GM21737 (cell line): ENCODE data around the gene RASA2.
"Not testable (repeated sequence)": the region's sequence is repeated elsewhere in the genome, so short reads cannot be mapped to it uniquely, and the experiment has no call there.

Source experiments
- ATAC-seq: cut with Tn5 transposase; IDR thresholded peaks from one replicate; pipeline ENCODE4 v1.9.1; 2021; ENCODE audit warnings: mild to moderate bottlenecking, moderate library complexity; ENCODE audit not compliant: unreplicated experiment

RASA2 gene

DNA sequence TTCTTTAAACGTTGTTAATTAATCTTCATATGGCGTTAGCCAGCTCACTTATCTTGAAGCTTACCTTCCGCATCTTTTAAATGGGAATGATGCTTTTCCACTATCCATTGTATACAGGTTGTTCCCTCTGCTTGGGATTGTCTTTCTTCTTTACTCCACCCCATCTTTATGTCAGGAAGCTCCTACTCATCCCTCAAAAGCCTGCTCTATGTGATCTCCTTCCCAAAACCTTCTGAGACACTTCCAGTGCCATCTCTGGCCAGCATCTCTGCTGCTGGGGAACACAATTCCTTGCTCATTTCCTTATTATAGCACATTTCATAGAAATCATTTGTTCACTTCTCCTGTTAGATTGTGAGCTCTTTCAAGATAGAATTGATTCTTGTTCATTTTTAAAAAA lies 4.3 kb downstream of the RASA2 start:
- ATAC-seq = no peak

DNA sequence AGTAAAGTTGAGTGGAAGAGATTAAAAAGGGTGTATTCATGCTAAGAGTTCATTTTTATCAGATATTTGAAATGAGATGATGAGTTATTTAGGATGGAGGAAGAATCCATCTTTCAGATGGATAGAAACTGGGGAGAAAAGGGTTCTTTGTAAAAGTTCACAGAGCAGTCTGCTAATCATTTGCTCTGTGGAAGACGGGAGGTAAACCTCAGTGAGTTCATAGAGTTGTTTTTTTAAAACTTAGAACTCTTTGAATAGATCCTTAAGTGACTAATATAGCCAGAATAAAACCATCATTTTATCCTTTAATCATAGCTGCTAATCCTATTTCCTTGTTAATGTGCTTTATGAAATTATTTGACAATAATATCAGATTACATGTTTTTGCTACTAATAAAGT lies 5.1 kb downstream of the RASA2 start:
- no peak for ATAC-seq

DNA sequence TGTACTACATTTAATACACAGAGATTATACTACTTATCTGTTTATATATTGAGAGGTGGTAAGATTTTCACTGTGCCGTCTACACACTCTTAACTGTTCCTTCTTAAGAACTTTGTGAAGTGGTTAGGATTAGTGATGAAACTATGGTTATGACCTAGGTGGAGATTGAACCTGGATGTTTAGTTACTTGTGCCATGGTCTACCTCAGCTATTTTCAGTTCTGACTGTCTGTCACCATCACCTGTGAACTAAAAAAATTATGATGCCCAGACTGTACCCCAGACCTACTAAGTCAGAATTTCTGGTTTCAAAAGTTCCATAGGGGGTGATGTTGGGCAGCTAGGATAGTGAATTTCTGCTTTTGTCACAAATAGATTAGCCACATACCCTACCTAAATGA lies 6.4 kb downstream of the RASA2 start:
- no peak for ATAC-seq

DNA sequence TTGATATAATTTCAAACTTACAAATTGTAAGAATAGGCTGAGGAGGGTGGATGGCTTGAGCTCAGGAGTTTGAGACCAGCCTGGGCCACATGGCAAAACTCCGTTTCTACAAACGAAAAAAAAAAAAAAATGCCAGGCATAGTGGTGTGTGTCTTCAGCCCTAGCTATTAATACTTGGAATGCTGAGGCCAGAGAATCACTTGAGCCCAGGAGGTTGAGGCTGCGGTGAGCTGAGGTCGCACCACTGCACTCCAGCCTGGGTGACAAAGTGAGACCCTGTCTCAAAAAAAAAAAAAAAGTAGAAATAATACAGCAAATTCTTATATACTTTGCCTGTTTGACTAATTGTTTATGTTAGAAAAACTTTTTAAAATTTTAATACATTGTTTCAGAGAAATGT lies 10.8 kb downstream of the RASA2 start:
- not testable (repeated sequence) for ATAC-seq

DNA sequence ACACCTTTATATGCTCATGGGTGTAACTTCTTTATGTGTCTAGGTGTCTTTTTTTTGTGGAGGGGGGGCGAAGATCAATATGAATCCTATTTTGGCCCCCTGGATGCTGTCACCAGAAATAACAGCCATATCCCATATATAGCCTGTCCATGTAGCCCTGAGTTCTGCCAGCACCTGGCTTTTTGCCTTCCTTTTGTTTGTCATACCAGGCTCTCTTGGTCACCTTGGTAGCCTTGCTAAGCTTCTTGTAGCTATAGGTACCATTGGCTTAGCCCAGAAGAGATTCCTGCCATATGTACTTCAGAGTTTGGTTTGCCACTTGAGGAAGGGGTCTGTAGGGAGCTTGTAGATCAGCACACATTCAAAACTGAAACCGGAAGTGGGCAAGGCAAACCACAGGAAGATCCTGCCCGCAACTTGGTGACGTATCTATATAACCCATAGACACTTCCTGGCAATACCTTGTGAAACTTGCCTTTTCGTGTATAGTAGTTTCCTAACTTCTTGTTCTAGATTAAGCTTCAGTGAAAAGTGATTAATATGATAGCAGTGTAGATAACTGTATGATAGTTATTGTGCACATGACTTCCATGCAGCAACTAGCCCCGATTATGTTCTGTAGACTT lies 11.9 kb downstream of the RASA2 start:
- peak; percentile 94 for ATAC-seq

DNA sequence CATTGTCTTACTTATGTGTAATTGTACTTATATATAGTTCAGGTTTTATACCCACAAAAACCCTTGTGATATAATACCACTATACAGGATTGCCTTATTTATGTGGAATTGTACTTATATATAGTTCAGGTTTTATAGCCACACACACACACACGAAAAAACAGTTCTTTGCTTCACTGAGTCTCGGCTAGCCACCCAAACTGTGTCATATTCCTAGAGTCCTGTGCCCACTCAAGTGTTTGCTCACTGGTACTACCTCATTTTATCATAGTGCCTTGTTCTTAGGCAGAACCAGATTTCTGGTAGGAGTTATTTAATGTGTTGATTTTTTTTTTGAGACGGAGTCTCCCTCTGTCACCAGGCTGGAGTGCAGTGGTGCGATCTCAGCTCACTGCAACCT lies 12.5 kb downstream of the RASA2 start:
- ATAC-seq = no peak

DNA sequence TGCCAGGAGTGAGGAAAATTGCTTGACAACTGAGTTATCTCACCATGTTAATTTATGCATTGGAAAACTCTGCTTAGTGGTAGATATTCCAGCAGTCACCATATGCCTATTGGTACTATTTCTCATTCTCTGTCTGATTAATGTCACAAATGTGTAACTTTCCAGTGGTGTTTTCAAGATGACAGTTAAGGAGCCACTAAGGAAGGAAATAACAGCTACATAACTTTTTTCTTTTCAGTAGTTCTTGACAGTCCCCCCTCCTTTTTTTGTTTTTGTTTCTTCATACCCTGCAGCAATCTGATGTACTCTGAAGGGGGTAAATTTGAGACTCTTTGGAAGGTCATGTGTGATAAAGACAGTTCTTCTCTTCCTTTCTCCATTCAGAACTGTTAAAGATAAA lies 13.1 kb downstream of the RASA2 start:
- ATAC-seq = no peak

DNA sequence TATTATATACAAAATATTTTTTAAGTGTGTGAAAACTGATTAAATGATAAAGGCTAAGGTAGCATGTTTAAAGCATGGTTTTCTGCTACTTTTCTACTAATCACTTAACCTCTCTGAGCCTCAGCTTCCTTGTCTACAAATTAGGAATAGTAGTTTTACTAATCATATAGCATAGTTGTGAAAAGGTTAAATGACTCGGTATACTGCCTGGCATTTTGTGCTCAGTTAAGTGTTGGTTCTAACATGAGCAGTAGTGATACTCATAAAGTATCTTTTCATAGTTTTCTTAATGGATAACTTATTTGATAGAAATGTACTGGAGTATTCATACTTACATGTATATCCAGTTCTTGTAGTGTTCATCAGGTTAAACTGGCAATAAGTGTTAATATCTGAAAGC lies 13.6 kb downstream of the RASA2 start:
- ATAC-seq = no peak

DNA sequence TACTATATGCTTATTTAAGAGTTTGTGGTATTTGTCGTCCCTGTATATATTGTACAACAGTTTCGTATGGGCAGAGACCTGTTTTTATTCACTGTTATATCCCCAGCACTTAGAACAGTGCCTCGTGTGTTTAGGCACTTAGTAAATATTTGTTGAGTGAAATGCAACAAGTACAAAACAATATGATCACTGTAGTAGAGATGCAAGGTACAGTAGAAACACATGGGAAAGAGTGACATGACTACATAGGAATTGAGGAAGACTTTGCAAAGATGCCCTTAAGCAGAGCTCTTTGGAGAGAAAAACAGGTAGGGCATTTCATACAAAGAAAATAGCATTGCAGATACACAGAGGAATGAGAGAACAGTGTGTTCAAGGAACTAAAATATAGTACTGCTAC lies 18.3 kb downstream of the RASA2 start:
- no peak for ATAC-seq

DNA sequence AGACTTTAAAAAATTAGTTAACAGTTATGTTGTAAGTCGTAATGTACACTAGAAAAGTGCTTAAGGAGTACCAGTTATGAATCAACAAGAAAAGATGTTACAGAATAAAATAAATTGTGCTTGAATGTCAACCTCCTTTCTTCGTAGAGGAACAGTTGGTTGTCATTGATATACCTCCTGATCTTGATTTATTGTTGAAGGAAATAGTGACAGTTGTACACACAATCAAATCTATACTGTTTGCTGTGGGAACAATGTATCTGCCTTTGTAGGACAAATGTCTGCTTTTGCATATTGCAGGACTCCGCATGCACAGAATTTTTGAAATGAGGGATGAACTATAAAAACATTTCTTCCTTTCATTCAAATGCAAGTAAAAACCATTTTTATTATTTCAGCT lies 19.2 kb downstream of the RASA2 start:
- ATAC-seq = no peak

DNA sequence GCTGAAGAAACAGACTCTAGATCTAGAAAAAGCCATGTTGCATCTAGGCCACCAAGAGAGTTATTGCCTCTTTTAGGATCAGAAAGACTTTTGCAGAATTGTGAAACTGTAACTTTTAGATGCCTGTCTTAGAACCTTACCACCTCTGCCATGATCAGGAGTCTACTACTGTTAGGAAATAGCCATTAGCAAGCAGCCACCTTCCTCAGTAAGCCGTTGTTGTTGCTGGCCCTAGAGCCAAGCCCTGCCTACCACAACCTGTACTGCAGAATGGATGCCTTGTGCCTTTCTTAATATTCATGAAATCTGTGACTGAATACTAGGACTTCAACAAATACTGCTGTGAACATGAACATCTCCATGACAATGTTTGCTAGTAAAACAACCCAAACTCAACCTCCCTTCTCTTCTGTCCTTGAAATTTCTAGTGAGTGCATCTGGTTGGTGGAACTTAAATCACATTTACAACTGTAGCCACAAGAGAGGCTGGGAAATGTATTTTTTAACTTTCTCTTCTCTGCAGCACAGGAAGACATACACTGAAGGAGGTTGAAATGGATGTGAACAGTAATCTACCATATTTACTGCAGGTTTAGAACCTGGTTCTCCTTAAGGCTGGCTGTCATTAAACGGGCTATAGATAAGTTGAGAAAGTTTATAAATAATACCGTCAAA lies 20.7 kb downstream of the RASA2 start:
- no peak for ATAC-seq

DNA sequence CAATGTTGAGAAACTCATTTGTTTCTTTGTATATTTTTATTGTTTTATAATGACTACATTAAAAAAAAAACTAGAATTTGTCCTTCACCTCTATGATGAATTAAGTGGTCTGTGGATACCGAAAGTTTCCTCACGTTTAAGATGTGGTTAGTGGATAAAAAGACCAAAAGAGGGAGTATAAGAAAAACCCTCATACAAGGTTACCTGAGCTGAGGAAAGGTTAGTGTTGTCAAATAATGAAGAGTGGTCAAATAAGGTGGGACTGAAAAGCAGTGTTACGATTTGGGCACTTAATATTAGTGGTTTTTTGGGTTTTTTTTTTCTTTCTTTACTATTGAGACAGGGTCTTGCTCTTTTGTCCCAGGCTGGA lies 21.2 kb downstream of the RASA2 start:
- ATAC-seq = no peak

DNA sequence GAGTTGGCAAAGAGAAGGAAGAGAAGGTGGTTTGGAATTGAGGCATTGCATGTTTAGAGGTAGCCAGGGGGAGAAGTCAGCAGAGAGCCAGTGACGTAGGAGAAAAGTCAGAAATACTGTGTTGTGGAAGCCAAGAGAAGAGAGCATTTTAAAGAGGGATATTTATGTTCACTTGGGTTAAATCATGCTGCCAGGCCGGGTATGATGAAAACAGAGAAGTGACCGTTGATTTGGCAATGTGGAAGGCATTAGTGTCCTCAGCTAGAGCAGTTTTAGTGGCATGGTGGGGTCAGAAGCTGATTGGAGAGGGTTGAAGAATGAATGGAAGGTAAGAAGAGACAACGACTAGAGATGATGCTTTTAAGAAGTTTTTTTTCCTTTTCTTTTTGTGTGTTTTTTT lies 24.5 kb downstream of the RASA2 start:
- no peak for ATAC-seq

DNA sequence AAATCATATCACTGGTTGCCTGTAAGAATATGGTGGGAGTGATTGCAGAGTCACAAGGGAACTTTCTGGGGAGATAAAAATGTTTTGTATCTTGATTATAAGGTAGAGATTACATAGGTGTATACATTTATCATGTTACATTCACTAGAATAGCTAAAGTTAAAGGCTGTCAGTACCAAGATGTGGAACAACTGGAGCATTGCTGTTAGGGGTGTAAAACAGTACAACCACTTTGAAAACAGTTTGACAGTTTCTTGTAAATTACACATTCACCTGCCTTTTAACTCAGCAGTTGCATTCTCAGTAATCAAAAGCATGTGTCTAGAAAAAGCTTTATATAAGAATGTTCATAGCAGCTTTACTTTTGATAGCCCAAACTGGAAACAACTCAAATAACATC lies 27.6 kb downstream of the RASA2 start:
- ATAC-seq = no peak

DNA sequence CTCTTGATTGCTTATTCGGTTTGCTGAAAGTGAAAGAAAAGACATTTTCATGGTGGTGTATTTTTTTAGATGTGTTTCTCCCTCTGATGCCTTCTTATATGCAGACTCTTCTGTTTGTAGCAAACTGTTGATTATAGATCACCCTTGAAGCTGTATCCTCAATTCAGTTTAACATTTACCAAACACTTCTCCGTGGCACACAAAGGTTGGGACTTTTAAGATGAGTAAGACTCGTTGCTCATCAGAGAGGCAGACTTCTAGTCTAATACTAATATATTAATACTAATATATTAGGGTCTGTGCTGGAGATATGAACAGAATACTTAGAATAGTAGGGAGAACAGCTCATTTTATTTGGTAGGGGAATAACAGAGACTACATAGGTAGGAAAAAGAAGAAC lies 32.8 kb downstream of the RASA2 start:
- ATAC-seq = no peak

DNA sequence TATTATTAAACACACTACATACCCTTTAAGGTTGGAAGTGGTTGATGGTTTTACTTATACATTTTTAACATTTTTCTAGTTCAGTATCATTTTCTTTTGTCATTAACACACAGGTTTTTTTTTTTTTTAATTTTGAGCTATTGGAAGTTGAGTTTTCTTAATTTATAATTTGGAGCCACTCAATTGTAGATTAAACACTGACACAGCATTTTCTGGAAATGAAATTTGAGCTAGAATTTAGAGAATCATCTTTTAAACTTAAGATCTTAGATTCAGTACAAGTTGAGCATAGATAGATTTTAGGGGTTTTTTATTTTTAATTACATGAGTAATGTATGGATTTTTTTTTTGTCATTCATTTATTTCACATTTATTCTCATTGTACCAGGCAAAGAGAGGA lies 35.0 kb downstream of the RASA2 start:
- no peak for ATAC-seq

DNA sequence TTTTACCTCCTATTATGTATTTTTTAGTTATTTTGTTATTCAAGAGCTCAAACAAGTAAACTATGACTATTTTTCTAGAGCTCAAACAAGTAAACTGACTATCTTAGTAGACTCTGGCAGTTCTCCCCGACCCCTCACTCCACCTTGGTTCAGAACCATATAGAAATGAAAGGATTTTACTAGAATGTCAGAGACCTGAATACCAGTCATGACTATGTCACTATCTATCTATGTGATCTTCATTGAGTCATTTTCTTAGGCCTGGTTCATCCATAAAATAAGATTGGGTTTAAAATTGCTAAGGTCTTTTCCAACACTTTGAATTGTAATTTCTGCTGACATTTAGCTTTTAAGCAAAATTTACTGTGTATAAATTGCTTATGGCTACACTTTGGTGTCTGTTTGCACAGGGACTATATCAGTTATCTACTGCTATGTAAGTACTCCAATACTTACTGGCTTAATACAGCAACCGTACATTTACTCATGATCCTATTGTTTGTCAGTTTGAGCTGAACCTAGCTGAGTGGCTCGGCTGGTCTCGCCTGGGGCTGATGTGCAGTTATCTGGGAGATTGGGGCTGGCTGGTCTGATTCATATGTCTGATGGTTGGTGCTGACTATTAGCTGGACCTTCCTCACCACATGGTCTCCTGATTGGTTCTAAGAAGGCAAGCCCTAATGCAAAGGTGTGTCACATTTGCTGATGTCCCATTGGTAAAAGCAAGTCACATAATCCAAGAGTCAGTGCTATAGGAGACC lies 37.0 kb downstream of the RASA2 start:
- no peak for ATAC-seq

DNA sequence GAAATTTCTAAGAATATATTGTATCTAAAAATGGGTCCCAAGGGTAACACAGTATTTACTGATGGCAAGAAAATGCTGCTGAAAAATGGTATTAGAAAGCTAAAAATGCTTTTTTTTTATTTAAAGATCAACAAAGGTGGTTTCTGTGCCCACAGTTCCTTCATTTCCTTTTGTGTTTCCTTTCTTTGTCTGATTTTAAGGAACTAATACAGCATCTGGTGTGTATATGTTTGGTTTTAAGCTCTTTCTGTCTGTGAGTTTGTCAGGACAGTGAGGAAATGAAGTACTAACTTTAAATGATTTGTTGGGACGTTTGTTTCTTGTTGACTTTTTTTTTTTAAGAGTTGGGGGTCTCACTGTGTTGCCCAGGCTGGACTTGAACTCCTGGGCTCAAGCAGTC lies 38.2 kb downstream of the RASA2 start:
- no peak for ATAC-seq

DNA sequence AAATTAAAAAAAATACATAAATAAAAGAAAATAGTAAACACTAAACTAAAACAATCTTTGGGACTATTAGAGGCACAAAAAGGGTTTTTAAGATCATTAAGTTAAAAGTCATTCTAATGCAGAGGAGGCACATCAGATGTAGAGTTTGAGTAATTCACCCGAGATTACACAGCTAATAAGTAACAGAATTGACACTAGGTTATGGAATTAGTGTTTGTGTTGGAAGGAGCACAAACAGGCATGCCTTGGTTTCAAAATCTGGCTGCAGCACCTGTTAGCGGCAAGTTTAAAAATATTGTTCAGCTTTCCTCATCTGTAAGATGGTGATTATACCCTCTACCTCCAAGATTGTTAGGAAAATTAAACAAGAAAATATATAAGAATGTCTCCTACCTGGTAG lies 39.0 kb downstream of the RASA2 start:
- ATAC-seq = no peak

DNA sequence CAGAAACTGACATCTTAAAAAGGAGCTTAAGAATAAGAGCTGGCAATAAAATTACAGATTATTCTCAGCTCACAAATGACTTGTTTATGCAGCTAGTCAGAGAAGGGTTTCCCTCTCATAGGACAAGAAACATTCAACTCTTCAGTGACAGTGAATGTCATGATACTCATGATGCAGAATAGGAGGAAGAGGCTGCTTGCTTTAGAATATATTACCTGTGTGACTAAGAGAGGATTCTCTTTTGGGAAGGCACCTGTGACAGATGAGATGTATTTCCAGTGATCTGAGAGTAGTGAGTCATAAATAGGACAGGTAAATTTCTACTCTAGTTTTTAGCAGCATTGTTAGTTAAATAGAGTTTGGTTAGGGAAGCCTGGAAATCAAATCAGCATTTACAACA lies 39.9 kb downstream of the RASA2 start:
- ATAC-seq = no peak

DNA sequence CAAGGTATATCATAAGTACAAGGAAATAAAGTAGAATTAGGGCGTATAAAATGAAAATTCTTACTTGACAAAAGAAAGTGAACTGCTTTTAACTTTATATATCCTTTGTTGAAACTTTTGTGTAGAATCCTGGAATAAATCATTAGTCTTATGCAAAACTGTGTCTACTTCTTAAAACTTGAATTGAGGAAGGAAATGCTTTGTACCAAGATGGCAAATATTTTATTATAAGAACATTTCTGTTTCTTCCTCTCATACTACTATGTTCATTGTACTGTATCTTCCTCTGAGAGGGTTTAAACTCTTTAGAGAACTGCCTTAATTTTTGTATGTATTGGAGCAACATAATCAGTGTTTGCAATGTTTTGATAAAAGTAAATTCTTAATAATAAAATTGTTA lies 42.0 kb downstream of the RASA2 start:
- no peak for ATAC-seq

DNA sequence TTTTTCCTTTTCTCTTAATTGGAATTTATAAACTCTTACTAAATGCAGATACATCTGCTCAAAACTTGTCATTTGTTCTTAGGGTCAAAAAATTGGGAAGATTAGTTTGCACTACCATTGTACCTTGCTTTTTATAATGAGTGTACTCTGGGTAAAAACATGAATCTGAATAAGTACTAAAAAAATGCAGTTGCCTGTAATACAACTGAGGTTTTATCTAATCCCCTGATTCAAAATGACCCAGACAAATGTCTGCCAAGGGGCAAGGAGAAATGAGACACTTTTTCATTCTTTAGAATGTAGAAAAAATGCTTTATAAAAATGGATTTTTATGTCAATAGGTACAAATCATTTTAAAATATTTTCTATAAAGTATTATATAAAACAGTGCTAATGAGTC lies 42.4 kb downstream of the RASA2 start:
- no peak for ATAC-seq
